NT2/D1 (cell line): ENCODE data around the gene CYTH3.

Experiments
- SUZ12 ChIP-seq: IDR thresholded peaks from 2 replicates; pipeline ENCODE4 v1.6.1; 2011; ENCODE audit not compliant: insufficient read length, insufficient read depth; ENCODE audit errors: extremely low read depth
- ZNF274 ChIP-seq: IDR thresholded peaks from 2 replicates; pipeline ENCODE4 v1.6.1; 2011; ENCODE audit warnings: mild to moderate bottlenecking, low read depth, low read length

DNA sequence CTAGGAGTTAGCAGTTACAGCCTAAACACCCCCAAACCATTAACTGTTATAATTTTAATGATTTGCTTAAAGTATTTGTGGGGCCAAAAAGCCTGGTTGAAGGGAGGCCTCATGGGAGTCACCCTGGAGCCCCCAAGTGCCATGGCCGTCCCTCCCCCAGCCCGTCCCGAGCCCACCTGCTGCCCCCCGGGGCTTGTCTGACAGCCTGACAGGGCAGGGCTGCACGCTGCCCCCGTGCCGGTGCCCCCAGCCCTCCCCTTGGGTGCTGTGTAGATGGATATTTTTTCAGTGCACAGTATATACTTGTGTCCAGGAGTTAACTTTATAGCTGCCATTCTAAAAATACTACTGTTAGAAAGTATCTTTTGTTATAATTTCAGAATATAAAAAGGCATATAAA is 108.4 kb downstream of the CYTH3 start:
- TF ChIP-seq ZNF274 (no peak), SUZ12 (no peak)
